HG03575 (cell line): ENCODE measurements around the gene PIM2.

Experiments used
- ATAC-seq: cut with Tn5 transposase; IDR thresholded peaks from one replicate; pipeline ENCODE4 v1.9.1; 2021; ENCODE audit not compliant: unreplicated experiment, insufficient number of reproducible peaks, low FRiP score; ENCODE audit errors: extremely low read depth

The PIM2 gene

GRCh38 chrX:48911412-48912182 lies 7.2 kb downstream of the PIM2 start, which contains the start of gene SLC35A2:
Gene SLC35A2, minus strand, starts transcription at chrX:48911646. Its CDS starts 10 bp downstream, at chrX:48911636.
- ATAC-seq = no peak

- ATAC-seq = no peak
Observed at GRCh38 chrX:48910926-48911411, 7.9 kb downstream of the PIM2 start.

- ATAC-seq = no peak
Observed at GRCh38 chrX:48909703-48910294, 9.0 kb downstream of the PIM2 start.

- ATAC-seq = no peak
Observed at GRCh38 chrX:48908600-48908999, 10.2 kb downstream of the PIM2 start.

GRCh38 chrX:48905090-48905790 lies 13.6 kb downstream of the PIM2 start:
- no peak for ATAC-seq

GRCh38 chrX:48904626-48905025 lies 14.2 kb downstream of the PIM2 start:
- ATAC-seq = no peak

- ATAC-seq = no peak
Observed at GRCh38 chrX:48904180-48904579, 14.6 kb downstream of the PIM2 start.

- no peak for ATAC-seq
Observed at GRCh38 chrX:48903290-48903689, 15.5 kb downstream of the PIM2 start.

GRCh38 chrX:48902776-48903175 lies 16.0 kb downstream of the PIM2 start:
- ATAC-seq = no peak

GRCh38 chrX:48902135-48902534 lies 16.7 kb downstream of the PIM2 start:
- no peak for ATAC-seq

GRCh38 chrX:48901069-48901468 lies 17.8 kb downstream of the PIM2 start:
- no peak for ATAC-seq

GRCh38 chrX:48899078-48899410 lies 19.8 kb downstream of the PIM2 start:
- ATAC-seq = no peak

- peak; percentile 36 for ATAC-seq
Observed at GRCh38 chrX:48897625-48898306, 21.1 kb downstream of the PIM2 start, which contains the start of the genes PQBP1 and TIMM17B. Gene PQBP1, plus strand, starts transcription at chrX:48897930. Its CDS starts 580 bp downstream, at chrX:48898510. Gene TIMM17B, minus strand, starts transcription at chrX:48897768. Its CDS starts 19 bp downstream, at chrX:48897749.

GRCh38 chrX:48897157-48897624 lies 21.6 kb downstream of the PIM2 start:
- no peak for ATAC-seq

- ATAC-seq = no peak
Observed at GRCh38 chrX:48896611-48897011, 22.2 kb downstream of the PIM2 start.

- ATAC-seq = no peak
Observed at GRCh38 chrX:48894891-48895290, 23.9 kb downstream of the PIM2 start.

GRCh38 chrX:48893556-48894348 lies 25.1 kb downstream of the PIM2 start:
- no peak for ATAC-seq

- ATAC-seq = no peak
Observed at GRCh38 chrX:48892896-48893295, 25.9 kb downstream of the PIM2 start.
